ENCODE results near the gene STK11.

The STK11 gene

DNA sequence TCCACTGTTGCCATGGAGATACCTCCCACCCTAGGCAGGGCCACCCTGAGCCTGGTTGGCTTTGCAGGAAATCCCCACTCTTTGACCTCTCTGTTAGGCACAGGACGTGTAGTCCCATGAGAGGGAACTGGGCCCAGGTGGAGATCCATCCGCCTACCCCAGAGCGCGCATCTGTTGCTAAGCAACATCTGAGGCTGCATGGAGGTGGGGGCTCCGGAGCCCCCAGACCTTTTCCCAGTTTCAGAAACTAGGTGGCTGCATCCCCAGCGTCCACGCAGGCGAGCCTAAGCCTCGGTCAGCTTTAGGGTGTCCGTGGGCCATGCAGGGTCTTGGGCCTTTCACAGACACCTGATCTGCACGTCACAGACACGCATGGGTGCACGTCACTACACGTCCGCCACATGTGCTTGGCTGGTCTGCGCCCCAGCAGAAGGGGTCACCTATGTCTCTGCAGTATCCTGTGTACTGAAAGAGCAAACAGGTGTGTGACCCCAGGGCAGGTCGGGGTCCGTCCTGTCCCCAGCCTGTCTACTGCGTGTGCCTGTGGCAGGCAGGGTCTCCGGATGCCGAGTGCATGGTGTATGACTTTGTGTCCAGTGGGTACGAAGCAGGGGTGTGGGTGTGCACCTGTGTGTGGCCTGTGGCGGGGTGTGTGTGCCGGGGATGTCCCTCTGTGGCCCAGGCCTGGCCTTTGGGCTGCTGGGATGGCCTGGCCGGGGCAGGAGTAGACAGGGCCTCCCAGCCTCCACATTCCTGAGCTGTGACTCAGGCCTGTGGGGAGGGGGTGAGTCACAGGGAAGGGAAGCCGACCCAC, 59.4 kb downstream of the STK11 start:
- peak; percentile 89 for DNase-seq

DNA sequence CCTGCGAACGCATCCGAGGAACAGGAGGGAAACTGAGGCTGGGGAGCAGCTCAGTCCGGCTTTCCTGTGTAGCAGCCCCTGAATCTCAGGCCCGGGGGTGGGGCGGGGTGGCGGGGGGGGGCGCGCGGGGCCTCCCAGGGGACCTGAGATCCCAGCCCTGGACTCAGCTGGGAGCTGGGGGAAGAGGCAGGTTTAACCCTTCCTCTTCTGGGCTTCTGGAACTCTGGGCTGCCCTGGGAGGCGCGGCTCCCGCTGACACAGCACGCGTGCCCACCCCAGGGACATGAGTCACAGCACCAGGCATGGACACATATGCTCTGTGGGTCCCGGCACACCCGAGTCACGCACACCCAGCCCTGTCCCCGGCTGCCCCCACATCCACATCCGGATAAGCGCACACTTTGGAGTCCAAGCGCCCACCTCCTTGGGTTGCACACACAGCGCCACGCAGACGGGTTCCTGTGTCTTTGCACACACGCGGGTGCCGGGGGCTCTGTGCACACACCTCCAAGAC, 60.1 kb downstream of the STK11 start:
- DNase-seq: peak; percentile 88

DNA sequence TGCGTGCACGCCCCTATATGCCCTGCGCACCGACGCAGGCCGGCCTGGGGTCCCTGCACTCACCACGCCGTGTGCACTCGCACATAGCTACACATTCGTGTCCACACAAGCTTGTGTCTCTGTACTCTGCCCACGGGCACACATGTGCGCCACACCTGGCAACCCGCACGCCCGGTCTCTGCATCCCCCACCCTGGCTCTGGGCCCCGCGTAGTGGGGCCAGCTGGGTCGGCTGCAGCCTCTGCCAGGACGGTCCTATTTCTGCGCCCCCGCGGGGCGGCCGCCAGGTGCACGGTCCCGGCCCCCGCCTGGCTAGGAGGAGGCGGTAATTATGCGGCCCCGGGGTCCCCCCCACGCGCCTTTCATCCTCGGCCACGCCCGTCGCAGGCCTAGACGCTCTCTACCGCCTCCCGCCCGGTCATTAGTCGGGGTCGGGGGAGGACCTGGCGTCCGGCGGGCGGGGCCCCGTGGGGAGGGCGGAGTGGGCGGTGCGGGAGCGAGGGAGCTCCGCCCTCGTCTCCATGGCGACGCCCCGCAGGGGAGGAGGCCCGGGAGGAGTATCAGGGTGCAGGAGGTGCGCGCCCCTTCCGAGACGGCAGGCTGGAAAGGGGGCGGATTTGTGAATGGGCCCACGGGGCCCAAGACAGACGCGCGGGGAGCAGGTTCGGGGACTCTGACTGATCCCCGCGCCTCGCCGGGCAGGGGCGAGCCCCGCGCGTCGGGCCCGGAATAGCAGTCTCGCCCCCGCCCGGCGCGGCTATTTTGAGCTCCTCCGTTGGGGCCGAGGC, 60.7 kb downstream of the STK11 start:
- peak; percentile 84 for DNase-seq

DNA sequence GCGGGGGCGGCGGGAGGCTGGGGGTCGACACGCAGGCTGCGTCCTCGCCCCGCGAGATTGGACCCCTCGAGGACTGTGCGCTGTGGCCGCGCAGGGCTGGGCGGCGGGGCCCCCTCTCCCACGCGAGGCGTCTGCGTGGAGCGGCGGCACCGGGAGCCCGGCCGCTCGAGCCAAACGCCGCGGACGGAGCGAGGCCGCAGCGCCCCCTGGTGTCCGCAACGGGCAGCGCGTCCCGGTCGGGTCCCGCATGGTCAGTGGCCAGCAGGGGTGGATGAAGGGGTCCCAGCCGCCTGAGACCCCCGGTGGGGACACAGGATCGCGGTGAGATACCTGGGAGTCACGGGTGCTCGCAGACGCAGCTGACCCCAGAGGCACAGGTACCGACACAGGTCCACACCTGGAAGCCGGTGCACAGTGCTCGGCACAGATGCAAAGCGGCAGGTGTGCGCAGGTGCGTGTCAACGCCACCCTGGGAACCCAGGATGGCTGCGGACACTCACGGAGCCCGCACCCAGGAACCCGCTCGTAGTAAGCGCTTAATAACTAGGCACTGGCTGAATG, 61.4 kb downstream of the STK11 start:
- no peak for DNase-seq

DNA sequence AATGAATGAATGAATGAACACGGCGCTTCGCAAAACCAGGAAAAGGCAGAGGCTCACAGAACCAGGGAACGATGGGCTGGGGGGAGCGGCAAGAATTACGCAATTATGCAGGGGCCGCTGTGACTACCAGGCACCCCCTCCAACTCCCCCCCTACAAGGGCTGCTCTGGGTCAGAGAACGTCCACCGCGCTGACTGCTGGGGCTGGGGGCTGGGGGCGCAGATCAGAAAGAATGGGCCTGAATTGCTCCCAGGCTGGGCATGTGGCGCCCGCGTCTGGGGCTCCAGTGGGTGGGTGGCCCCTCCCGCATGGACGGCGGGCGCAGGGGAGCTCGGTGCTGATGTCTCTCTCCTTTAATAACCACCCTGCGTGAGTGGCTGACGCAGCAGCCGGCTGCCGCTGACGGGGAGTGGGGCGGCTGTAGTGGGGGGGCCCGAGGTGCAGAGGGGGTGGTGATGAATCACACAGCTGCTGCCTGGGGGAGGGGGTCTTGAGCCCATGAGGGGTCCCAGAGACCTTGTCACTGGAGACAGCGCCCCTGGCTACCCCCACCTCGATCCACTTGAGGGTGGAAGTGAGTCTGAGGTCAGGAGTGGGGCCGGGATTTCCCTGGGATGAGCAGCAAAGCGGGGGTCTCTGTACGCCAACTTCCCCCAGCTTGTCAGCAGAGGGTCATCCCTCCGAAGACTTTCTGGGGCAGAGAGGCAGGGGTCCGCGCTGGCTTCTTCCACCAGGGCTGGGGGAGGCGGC, 62.1 kb downstream of the STK11 start:
- peak; percentile 58 for DNase-seq

DNA sequence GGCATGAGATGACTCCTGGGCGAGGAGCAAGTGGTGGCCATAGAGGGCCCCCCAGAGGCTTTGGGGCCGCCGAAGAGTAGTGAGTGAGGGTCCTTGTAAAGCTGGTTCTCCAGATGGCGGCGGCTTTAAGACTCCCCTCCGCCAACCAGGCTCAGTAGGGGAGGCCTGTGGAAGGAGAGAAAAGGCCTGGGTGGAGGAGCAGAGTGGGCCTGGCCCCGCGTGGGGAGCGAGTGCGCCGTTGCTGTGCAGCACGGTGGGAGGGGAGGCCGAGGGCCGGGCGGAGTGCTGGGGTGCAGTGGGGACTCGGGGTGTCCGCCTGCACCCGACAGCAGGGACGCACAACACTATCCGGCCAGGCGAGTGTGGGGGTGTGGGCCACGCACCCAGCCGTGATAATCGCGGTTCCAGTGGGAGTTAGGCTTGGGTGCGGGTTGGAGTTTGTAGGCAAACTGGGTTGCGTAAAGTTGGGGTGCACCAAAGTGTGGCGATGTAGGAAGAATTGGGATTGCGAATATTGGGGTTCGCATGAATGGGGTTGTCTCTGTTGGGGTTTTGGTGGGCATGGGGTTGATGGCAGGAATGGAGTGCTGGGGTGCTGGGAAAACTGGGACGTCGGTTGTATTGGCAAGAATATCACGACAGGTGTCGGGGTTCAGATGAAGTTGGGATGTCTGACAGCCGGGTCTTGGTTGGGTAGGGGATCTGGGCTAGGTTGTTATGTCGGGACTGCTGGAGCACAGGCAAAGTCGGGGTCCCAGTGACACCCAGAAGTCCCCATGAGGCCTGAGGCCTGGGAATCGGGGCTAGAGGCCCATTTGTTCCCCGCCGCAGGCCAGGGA, 62.9 kb downstream of the STK11 start:
- no peak for DNase-seq

DNA sequence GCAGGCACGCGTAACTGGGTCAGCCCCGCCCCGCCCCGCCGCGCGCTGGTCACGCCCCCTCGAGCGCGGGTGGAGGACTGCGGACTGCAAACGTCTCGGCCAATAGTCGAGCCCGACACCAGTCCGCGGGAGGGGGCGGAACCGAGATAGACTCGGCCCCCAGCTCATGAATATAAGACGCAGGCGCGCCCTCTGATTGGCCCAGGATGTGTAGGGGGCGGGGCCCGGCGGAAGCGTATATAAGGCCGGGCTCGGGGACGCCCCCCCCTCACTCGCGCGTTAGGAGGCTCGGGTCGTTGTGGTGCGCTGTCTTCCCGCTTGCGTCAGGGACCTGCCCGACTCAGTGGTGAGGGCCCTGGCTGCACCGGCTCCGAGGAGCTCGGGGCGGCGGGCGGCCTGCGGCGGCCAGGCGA, 63.5 kb downstream of the STK11 start, which contains the start of gene CIRBP:
TSS of gene CIRBP (plus strand) at position 268 of the 413 bp plus-strand sequence. CDS start 1,602 bp downstream, outside the sequence.
- peak; percentile 99 for DNase-seq

DNA sequence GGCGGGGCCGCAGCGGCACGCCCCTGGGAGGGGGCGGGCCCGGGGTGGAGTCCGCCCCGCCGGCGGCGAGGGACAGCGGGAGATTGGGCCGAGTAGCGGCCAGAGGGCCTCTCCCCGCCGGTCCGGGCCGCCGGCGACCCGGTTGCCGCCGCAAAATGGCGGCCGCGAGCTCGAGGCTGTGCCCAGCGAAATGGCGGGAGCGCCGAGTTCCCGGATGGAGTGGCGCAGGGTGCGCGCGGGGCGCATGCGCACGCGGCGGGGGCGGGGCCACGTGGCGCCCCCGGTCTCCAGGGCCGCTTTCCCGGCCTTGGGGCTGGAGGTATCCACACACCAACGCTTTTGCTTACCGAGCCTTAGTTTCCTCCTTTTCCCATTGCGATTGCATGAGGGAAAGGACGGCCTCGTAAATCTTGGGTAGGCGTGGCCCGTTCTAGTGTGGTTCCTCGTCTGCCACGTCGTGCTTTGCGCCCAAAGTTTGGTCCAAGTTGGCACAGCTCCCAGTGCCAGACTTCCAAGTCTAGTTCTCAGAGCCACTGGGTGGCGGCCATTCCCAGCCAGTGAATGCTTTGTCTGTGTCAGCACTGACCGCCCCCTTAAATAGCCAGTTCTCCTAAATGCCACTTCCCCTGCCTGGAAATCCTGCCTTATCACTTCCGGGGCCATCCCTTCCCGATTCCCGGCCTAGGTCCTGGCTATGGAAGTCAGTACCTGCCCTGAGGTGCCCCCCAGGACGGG, 64.1 kb downstream of the STK11 start:
- peak; percentile 87 for DNase-seq

DNA sequence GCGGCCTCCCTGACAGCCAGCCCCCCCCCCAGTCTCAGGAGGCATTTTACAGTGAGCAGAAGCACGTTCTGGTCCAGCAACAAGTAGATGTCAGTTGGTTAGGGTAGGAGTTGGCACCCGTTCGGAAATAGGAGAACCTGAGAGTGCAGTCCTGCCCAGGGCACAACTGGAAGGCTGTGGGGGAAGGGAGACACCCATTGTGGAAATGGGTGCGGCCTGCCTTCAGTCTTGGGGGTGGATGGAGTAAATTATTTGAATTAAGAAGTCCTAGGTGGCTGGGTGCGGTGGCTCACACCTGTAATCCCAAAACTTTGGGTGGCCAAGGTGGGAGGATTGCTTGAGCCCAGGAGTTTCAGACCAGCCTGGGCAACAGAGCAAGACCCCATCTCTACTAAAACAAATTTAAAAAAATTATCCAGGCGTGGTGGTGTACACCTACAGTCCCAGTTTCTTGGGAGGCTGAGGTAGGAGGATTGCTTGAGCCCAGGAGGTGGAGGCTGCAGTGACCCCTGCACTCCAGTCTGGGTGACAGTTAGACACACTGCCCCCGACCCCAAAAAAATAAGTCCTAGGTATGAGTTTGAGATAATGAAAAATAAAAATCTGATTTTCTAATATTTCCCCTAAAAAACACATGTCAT, 64.8 kb downstream of the STK11 start:
- no peak for DNase-seq

DNA sequence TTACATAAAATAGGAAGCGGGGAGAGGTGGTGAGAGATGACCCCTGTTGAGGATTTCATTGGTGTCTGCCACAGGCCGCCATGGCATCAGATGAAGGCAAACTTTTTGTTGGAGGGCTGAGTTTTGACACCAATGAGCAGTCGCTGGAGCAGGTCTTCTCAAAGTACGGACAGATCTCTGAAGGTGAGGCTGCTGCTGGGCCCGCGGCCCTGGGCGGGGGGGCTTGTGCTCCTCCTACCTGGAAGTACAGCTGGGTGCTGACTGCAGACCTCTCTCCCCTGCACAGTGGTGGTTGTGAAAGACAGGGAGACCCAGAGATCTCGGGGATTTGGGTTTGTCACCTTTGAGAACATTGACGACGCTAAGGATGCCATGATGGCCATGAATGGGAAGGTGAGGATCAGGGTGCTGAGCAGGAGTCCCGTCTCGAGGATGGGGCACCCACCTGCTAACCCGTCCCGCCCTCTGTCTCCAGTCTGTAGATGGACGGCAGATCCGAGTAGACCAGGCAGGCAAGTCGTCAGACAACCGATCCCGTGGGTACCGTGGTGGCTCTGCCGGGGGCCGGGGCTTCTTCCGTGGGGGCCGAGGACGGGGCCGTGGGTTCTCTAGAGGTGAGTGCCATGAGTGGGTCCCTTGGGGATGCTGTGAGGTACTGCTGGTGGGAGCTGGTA, 65.4 kb downstream of the STK11 start:
- DNase-seq: no peak

DNA sequence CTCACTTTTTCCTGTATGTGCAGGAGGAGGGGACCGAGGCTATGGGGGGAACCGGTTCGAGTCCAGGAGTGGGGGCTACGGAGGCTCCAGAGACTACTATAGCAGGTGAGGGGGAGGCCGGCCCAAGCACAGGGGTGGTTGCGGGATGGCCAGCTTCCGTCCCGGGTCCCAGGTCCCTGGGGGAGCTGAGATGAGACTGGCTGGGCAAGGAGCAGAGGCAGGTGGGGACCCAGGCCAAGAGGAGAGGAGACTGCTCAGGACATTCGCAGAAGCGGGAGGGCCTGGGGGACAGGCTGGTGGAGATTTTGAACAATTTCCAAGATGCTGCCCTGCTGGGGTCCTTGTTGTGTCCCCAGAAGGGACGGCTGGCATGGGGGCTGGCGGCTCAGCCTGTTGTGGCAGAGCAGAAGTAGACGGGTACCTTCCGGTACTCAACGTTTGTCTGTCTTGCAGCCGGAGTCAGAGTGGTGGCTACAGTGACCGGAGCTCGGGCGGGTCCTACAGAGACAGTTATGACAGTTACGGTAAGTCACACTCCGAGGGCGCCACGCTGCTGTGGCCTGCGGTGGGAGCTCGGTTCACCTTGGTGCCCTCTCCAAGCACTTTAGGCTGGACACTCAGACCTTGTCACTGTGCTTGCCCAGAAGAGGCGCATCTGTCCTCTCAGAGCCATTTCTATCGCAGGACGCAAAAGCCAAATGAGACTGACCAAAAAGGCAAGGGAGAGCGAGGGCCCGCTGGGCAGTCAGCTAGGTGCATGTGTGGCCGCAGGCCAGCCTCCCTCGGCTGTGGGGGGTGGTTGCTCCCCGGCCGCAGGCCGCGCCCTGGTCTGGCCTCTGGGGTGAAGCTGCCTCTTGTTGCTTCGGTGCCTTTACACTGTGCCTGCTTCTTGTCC, 66.2 kb downstream of the STK11 start:
- no peak for DNase-seq

DNA sequence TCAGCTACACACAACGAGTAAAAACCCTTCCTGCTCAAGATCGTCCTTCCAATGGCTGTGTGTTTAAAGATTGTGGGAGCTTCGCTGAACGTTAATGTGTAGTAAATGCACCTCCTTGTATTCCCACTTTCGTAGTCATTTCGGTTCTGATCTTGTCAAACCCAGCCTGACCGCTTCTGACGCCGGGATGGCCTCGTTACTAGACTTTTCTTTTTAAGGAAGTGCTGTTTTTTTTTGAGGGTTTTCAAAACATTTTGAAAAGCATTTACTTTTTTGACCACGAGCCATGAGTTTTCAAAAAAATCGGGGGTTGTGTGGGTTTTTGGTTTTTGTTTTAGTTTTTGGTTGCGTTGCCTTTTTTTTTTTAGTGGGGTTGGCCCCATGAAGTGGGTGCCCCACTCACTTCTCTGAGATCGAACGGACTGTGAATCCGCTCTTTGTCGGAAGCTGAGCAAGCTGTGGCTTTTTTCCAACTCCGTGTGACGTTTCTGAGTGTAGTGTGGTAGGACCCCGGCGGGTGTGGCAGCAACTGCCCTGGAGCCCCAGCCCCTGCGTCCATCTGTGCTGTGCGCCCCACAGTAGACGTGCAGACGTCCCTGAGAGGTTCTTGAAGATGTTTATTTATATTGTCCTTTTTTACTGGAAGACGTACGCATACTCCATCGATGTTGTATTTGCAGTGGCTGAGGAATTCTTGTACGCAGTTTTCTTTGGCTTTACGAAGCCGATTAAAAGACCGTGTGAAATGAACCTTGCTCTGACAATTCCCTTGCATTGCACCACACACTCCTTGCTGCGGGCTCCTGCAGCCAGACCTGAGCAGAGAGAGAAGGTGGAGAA, 67.1 kb downstream of the STK11 start:
- no peak for DNase-seq

DNA sequence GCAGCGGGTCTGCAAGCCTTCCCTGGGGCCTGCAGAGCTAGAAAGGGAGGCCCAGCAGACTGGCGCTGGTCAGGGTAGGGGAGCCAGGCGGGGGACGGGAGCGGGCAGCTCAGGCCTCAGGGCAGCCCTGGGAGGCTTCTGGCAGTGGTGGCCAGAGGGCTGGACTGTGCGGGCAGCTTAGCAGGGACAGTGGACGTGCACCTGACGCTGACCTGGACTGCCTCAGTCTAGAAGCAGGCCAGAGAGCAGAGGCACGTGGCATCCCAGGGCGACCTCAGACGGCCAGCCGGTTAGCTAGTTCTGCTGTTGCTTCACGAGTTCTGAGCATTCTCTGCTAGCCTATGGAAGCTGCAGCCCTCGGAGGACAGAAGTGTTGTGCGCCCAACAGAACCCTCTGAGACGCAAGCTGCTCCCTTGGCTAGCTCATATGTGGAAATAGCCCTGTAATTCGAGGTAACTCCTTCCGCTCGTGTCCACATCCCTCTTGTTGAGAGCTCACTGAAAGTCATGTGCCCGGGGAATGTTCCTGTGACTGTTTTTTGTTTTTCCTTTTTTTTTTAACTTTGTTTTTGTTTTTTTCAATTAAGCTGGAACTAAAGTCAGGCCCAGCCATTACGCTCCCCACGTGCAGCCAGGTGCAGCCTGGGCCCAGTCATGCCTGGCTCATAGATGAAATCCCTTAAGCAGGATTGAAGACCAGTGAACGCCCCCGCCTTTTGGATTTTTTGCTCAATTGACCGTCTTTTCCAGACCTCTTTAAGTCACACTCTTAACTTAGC, 67.9 kb downstream of the STK11 start:
- no peak for DNase-seq

DNA sequence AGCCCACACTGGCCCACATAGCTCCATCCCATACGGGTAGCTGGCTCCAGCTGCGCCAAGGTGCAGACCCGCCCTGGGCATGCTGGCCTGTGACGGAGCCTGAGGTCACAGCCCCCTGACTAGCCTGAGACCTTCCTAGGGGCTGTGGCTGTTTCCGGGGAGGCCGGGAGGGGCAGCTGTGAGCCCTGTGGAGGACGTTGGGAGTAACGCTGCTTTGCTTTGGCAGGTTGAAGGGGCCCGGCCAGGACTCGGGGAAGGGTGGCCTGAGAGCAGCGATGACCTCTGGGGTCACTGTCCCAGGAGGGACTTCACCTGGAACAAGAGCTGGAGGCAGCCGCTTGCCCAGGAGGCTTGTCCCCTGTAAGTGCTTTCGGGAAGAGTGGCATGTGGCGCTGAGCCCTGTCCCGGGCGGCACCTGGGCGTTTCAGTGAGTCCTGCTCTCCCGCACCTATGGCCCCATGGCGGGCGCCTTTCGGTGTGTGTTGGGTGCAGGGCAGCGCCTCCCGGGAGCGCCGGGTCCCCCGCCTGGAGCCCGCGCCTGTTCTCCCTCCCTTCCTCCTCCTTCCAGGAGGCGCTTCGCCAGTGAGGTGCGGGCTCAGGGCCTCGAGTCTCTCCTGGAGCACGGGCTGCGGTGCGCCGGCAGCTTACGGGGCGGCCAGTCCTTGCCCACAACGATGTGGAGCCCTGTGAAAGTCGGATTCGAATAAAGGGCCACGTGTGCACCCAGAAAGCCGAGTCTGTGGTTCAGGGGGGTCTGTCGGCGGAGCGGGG, 68.7 kb downstream of the STK11 start:
- no peak for DNase-seq

DNA sequence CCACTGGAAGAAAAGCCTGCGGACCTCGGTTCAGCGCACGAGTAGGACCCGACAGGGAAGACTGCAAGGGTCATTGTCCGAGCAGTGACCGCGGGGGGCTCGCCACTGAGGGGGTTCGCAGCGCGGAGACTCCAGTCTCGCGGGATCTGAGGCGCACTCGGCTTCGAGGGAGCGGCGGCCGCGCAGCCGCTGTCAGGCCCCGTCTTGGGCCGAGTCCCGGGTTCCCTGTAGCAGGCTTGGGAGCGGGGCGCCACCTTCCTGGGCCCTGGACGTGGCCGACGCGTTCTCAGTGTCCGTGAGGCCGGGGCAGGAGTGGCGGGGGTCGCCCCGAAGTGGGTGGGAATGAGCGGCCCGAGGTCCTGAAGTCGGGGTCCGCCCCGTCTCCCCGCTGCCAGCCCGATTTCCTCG, 69.3 kb downstream of the STK11 start:
- peak; percentile 32 for DNase-seq
